Heart left ventricle (tissue), 13 donors: ENCODE results near the gene SS18.

Experiments used
- CTCF ChIP-seq, 12 donors: fragments of 200-600 bp; sonication (generic) in 4 of 12; IDR thresholded peaks; one replicate each; pipeline versions ENCODE4 v1.5.0 to v1.8.0; 2018 to 2022; ENCODE audit warnings: antibody characterized with exemption in 12 of 12, mild to moderate bottlenecking in 5 of 12
- POLR2A ChIP-seq, 2 donors: fragments of 450-650 bp; IDR thresholded peaks; one replicate each; pipeline ENCODE4 v1.6.1; 2017; ENCODE audit warnings: antibody characterized with exemption in 2 of 2, mild to moderate bottlenecking in 2 of 2, moderate library complexity in 2 of 2
- donor health status: ischemic (EF 13 %, LVEDD 7.1; RV severe dilation, severe dysfunction).
- donor health status: DM: no; HTN: yes; CAD: no.
- donor health status: DM: no; HTN: no; CAD: no.
- donor health status: ischemic (EF 25% LVEDD 6.9; RV normal size, moderate dysfunction).
- donor health status: ischemic (EF 25% LVEDD 5.7; RV mildly dilated, moderate dysfunction).
- donor health status: ischemic (EF 35%, LVEDD 5.7; RV mildly dilated, moderate dysfunction).
- donor health status: nonischemic (EF 11% LVEDD 7.7; RV severe dilation, severe dysfunction).
- donor health status: DM: yes; HTN: yes; CAD: no.
- donor health status: PGD.
- donor health status: ischemic (EF 29% LVEDD 5.4; RV normal size, mild dysfunction).
- donor health status: nonischemic (EF 23%, LVEDD 6.1; RV moderate dilation, normal function).

GRCh38 chr18:26135548-26135947 lies 45.1 kb upstream of the SS18 start:
- TF ChIP-seq CTCF (IDR thresholded peaks at IDR 0.05), result no peak
- TF ChIP-seq POLR2A (IDR thresholded peaks at IDR 0.05), result no peak
